GM21786 (cell line): ENCODE measurements around the gene GTF3C2.

Source experiments
- ATAC-seq: cut with Tn5 transposase; IDR thresholded peaks from one replicate; pipeline ENCODE4 v1.9.1; 2021; ENCODE audit not compliant: unreplicated experiment

Gene GTF3C2, protein sequence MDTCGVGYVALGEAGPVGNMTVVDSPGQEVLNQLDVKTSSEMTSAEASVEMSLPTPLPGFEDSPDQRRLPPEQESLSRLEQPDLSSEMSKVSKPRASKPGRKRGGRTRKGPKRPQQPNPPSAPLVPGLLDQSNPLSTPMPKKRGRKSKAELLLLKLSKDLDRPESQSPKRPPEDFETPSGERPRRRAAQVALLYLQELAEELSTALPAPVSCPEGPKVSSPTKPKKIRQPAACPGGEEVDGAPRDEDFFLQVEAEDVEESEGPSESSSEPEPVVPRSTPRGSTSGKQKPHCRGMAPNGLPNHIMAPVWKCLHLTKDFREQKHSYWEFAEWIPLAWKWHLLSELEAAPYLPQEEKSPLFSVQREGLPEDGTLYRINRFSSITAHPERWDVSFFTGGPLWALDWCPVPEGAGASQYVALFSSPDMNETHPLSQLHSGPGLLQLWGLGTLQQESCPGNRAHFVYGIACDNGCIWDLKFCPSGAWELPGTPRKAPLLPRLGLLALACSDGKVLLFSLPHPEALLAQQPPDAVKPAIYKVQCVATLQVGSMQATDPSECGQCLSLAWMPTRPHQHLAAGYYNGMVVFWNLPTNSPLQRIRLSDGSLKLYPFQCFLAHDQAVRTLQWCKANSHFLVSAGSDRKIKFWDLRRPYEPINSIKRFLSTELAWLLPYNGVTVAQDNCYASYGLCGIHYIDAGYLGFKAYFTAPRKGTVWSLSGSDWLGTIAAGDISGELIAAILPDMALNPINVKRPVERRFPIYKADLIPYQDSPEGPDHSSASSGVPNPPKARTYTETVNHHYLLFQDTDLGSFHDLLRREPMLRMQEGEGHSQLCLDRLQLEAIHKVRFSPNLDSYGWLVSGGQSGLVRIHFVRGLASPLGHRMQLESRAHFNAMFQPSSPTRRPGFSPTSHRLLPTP

DNA sequence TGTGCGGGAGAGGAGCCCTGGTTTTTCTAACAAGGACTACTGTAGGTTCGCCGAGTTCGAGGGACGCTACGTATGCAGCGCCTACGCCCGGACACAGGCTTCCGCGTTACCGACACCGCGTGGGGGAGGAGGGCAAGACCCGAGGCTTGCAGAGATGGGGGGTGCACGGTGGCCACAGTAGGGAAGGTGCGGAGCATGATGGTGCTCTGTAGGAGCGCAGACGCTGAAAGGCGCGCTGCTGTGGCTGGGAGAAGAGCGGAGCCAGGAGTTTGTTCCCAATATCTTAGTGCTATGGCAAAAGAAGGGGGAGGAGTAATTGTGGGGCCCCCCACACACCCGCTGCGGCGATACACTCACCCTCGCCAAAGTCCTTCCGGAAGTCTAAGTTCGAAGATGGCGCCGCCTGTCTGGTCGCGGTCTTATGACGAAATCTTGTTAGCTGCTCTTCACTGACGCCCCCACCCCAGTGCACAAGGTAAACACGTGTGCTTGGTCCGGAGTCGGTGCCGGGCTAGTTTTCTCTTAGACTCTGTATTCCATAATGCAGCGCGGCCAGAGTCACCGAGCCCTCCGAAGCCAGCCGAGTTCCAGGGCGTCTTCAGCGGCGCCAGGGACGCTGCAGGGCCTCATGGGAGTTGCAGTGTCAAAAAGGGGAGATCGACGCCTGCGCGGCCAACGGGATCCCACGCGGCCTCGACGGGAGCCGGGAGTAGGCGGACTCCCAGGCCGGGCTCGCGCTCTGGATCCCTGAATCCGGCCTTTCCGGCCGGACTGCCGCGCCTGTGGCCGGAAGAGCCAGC, at the start of gene GTF3C2:
GTF3C2 (minus strand) TSS at position 383 of the 800 bp plus-strand sequence. CDS start 13,210 bp downstream, outside the sequence.
- peak; percentile 89 for ATAC-seq

DNA sequence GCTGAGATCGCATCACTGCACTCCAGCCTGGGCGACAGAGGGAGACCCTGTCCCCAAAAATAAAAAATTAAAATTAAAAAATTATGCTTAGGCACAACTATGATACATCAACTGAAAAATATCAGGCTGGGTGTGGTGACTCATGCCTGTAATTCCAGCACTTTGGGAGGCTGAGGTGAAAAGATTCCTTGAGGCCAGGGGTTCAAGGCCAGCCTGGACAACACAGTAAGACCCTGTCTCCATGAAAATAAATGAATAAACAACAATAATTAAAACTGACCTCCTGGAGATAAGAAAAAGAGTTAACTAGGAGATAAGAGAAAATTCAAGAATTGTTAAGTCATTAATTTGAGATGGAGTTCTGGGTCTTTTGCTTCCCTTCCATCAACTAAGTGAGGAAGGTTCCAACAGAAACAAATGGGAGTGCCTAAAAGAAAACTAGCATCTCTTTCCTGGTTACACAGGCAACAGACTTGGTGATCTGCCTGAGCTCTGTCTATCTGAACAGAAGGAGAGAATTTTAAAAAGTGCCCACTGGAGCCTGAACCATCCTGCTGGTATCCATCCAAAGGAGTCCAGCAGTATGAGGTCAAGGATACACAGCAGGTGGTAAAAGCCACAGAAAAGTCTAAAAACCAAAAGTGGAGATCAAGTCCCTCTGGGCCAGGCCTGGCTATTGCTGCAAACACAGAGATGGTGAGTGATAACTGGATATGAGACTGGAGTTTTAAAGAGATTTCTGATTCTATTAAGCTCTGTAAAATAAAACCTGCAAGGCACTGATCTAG, 44.0 kb upstream of the GTF3C2 start:
- no peak for ATAC-seq

DNA sequence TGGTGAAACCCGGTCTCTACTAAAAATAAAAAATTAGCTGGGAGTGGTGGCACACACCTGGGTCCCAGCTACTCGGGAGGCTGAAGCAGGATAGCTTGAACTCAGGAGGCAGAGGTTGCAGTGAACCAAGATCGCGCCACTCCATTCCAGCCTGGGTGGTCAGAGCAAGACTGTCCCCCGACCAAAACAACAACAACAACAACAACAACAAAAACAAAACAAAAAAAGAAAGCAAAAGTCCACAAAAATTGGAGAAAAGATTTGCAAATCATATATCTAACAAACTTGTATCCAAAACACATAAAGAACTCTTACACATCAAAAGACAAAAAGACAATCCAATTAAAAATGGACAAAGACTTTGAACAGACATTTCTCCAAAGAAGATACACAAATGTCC, 42.4 kb upstream of the GTF3C2 start:
- ATAC-seq = no peak

DNA sequence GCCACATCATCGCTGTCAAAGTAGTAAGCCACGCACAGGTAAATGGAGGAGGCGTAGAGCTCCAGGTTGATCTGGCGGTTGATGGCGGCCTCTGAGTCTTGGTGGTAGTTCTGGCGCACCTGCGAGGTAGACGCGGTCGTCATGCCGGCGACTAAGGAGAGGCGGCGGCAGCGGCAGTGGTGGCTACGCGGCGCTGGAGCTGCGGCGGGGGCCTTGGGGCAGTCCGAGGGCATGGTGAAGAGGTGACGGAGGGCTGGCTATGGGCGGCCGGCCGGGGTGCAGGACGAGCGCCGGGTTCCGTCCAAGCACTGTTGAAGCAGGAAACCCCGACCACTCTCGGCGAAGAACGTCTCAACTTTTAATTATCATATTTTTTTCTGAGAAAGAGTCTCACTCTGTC, 36.7 kb upstream of the GTF3C2 start:
- ATAC-seq = no peak

DNA sequence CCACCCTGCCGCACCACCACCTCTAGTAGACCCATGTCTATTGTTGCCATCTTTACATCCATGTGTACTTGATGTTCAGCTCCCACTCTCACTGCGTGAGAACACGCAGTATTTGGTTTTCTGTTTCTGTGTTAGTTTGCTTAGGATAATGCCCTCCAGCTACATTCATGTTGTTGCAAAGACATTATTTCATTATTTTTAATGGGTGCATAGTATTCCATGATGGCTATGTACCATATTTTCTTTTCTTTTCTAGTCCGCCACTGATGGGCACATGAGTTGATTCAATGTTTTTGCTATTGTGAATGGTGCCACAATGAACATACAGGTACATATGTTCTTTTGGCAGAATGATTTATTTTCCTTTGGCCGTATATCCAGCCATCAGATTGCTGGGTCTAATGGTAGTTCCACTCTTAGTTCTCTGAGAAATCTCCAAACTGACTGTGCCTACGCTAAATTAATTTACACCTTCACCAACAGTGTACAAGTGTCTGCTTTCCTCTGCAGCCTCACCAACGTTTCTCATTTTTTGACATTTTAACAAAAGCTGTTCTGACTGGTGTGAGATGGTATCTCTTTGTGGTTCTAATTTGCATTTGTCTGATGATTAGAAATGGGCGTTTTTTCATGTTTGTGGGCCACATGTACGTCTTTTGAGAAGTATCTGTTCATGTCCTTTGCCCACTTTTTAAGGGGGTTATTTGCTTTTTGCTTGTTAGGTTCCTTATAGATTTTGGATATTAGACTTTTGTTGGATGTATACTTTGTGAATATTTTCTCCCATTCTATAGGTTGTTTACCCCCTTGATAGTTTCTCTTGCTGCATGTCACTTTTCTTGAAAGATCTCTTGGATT, 34.5 kb upstream of the GTF3C2 start:
- ATAC-seq = no peak

DNA sequence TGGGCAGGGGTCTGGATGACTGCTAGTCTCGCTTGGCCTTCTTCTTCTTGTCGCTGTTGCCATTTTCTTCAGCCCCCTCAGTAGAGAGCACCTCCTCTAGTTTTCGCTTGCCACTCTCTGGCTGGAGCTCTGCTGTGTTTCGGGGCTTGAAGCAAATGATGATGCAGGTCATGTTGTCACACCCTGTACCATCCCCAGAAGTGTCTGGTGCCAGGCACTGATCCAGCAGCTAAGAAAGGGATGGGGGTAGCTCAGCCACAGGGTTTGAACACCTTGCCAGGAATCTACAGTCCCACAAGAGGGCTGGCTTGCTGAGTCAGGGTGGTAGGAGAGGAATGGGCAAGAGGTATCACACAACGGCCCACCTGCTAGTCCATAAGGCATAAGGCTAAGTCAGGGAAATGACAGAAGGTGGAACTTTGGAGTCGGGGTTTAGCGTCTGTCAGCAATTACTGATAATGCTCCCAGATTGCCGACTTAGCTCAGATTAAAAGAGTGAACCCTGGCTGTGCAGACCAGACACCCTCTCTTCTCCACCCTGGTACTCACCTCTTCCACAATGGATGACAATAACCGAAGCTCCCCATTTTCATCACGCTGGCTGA, 25.1 kb upstream of the GTF3C2 start:
- no peak for ATAC-seq

DNA sequence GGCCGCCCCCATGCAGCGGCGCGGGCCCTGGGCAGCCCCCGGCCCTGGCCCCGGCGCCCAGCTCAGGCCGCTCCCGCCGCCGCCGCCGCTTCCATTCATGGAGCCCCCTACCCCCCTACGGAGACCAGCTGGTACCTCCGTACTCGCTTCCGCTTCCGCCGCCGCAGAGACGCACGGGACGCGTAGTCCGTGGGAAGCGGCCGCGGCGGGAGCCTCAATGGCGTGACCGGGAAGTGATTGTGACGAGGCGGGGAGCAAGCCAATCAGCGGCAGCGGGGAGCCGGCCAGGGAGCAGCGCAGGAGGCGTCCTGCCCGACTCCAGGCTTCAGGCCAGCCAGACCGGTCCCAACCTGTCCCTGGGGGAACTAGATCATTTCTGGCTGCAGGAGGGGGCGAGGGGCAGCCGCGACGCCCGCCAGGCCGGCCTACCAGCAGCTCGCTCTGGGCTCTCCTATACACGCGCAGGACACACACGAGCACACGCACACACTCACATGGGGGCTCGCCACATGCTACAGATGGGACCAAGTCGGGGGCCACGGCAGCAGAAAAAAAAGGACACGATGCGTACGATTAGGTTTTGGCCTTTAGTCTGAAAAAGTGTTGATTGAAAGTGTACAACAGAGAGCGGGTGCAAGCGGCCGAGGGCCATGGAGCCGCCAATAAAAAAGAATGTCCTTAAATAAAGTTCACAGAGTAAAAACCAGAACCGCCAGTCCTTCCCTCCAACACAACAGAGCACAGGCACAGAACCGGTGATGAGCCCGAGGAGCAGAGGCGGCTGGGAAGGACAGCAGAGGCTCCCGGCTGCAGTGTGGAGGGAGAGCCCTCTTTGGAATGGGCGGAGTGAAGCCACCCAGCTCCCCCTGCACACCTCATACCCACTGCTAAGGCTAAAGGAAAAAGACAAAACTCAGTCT, 24.3 kb upstream of the GTF3C2 start, which contains the start of gene ZNF513:
ZNF513 (minus strand) TSS at position 109 of the 920 bp plus-strand sequence. CDS start 208 bp downstream, outside the sequence.
- peak; percentile 89 for ATAC-seq

DNA sequence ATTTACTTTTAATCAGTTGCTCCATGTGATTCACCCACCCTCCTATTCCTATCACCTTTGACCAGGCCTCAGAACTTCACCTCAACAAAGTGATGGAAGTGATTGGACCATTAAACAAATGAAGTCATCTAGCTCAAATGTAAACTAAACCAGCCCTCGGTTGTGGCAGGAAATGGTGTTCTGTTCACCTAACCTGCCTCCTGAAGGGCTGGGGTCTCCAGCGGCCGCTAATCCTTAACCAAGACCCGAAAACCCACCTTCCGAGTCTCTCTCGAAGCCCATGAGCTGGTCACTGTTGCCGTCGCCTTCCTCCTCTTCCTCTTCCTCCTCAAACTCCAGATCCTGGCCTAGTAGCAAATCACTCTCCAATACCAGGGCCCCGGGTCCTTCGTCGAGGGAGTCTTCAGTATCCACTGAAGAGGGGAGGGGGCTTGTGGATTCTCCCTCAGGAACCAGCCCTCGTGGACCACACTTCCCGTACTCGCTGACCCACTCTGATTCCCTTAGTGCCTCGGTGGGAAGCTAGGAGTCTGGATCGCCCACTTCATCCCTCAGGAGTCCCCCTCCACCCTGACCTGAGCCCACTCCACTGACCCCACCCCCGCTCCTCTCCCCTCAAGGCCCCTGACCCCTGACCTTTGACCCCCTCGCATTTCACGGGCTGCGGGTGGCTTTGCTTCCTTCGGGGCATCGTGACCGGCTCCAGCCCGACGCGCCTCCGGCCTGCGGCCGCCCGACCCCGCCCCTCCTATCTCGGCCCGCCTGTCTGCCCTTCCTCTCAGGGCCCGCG, 23.5 kb upstream of the GTF3C2 start:
- peak; percentile 26 for ATAC-seq

DNA sequence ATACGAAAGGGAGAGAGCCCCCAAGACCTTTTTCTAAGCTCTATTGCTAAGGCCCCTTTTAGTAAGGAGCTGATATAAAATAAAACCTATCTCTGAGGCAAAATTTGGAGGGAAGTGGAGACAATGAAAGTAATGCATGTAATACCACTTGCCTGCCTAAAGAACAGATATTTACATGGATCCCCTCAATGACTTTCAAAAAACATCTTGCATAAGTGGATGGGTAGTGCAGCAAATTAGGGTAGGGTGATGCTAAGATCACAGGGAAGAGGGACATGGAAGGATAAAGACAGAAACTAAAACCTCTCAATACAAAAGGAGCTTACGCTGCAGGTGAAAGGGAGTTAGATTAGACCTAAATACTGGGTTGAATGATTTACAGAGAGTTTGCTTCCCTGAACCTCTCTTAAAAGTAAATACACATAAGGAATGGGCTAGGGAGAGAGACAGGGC, 22.8 kb upstream of the GTF3C2 start:
- ATAC-seq = no peak

DNA sequence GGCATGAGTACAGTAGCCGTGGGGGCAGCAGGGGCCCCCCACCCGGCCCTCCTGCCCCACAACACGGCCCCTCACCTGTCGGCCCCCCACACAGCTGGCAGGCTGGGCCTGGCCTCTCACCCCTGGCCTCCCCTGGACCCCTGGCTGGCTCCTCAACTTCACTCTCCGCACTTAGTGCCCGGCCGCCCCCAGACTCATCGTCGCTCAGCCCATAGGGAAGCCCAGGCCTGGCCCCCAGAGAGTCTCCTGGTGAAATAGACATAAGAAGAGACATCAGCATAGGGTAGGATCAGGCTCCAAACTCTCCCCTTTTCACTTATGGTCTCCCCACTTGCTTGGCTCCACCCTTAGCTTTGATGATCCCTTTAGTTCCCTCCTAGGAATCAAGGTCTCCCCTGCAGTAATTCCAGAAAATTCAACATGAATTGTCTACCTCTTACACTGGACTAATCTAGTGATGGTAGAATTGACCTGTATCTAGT, 22.3 kb upstream of the GTF3C2 start:
- no peak for ATAC-seq

DNA sequence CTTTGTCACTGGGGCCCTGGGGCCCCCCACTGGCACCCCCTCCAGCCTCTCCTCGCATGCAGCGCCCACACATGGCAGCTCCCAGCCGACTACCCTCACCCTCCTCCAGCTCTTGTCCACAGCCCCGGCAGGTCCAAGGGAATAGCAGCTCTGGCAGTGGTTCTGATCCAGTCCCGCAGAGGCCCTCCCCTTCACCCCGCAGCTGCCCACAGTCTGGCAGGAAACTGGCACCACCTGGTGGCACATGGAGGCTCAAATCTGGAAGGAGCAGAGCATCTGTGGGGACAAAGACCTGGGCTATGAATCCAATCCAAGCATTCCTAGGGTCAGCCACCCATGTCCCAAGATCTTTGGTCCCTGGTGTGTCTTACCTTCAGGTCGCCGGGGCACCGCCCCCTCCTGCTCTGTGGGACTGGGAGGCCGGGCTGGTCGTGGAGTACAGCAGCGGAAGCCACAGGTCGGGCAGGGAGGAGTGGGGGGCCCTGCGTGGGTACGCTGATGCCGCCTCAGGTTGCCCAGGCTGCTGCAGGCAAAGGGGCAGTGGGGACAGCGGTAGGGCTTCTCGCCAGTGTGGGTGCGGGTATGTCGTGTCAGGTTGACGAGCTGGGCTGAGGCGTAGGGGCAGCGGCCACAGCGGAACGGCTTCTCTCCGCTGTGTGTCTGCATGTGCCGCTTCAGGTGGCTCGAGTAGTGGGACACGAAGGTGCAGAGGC, 21.7 kb upstream of the GTF3C2 start:
- no peak for ATAC-seq

DNA sequence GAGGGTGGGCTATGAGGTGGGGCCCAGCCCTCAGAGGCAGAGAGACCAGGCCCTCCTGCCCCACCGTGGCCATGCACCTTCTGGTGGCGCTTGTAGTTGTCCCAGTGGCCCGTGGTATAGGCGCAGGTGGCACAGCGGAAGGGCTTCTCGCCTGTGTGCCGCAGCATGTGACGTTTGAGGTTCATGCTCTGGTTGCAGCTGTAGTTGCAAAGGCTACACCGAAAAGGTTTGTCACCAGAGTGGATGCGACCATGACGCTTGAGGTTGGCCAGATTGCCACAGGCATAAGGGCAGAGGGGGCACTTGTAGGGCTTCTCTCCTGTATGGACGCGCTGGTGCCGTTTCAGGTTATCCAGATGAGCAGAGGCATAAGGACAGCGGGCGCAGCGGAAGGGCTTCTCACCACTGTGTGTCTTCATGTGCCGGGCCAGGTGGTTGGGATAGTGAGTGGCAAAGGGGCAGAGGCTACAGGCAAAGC, 21.1 kb upstream of the GTF3C2 start:
- ATAC-seq = no peak

DNA sequence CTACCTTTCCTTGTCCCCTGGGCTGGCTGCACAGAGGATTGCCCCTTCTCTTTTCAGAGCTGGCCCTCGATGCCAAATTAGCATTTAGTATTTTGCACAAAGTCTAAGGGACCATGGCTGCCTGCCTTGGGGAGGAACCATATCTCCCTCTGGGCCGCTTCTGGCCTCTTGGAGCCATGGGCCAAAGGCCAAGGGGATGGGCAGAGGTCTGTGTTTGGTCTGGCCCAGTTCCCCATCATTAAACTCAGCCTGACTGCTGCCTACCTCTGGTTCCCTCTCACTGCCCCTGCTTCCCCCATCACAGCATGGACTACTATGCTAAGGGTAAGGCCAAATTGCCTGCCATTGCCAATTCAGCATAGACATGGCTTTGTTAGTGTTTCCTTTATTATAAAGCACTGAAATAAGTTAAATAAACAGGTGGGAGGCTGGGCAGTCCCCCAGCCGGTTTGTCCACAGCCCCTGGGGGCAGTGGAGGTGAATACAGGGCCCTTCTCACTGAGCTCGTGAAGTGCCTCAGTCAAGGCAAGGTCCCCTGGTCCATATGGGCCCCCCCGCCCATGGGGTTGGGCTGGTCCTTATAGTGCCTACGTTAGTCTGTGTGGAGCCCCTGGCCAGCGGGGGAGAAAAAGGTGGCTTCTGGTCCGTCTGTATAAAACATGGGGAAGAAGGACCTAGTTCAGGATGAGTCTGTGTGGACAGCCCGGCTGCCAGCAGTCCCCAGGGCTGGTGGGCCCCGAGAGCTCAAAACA, 20.5 kb upstream of the GTF3C2 start:
- ATAC-seq = no peak

DNA sequence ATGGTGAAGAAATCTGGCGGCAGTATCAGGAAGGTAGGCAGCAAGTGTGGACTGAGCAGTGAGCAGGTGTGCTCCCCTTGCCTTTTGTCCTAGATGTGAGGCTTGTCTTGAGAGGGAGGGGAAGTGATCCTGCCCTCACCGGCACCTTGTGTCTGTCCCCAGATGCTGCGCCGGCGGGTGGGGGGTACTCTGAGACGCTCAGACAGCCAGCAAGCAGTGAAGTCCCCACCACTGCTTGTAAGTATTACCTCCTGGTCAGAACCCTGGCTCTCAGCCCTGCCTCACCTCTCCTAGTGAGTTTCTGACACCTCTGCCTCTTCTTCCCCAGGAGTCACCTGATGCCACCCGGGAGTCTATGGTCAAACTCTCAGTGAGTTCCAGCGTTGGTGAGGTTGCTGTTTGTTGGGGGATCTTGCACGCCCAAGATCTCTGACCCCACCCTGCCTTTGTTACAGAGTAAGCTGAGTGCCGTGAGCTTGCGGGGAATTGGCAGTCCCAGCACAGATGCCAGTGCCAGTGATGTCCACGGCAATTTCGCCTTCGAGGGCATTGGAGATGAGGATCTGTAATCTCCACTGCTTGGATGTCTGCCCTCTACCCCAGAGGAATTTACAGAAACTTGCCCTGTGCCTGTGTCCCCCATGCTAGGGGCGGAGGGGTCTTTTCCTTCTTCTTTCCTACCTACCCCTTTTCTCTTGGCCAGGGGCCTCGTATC, 19.7 kb upstream of the GTF3C2 start:
- ATAC-seq = no peak
